Chondrocyte (in vitro differentiated cells): Measurements from ENCODE around the gene BBLN. TPM values are rescaled to one million over a fixed set of nuclear protein-coding genes. Genes with fewer than 3 reads are reported as not detected.

Source experiments
- DNase-seq: peaks from one replicate; pipeline ENCODE4 v3.0.0; 2021; ENCODE audit warnings: mixed read lengths, low spot score
- H3K27ac Mint-ChIP-seq: one replicate; pipeline ENCODE4 v1.8.0; 2021; ENCODE audit warnings: mild to moderate bottlenecking, moderate library complexity, mixed read lengths; ENCODE audit not compliant: unreplicated experiment
- H3K27me3 Mint-ChIP-seq: 2 replicates; pipeline ENCODE4 v1.8.0; 2021; ENCODE audit warnings: low read depth, mixed read lengths
- H3K36me3 Mint-ChIP-seq: 2 replicates; pipeline ENCODE4 v1.8.0; 2021; ENCODE audit warnings: low read depth, mixed read lengths
- H3K4me1 Mint-ChIP-seq: 2 replicates; pipeline ENCODE4 v1.8.0; 2021; ENCODE audit warnings: low read depth, mild to moderate bottlenecking, mixed read lengths
- H3K4me3 Mint-ChIP-seq: one replicate; pipeline ENCODE4 v1.8.0; 2021; ENCODE audit warnings: mild to moderate bottlenecking, moderate library complexity, mixed read lengths; ENCODE audit not compliant: unreplicated experiment
- H3K9me3 Mint-ChIP-seq: 2 replicates; pipeline ENCODE4 v1.8.0; 2021; ENCODE audit warnings: low read depth, mixed read lengths
- total RNA-seq: library from RNA; stranded (reverse); gene quantifications from 3 replicates; pipeline ENCODE4 v1.2.1, GENCODE V29; 2021
- TF ChIP-seq, protein P1 (sequence below): fragments of 200-600 bp; sonication (generic); IDR thresholded peaks from 2 replicates; pipeline ENCODE4 v1.5.0; 2021; ENCODE audit warnings: antibody characterized with exemption, mild to moderate bottlenecking, moderate library complexity

BBLN gene
- total RNA-seq, 1 donor from 2014 or later, result 78.8 TPM

DNA sequence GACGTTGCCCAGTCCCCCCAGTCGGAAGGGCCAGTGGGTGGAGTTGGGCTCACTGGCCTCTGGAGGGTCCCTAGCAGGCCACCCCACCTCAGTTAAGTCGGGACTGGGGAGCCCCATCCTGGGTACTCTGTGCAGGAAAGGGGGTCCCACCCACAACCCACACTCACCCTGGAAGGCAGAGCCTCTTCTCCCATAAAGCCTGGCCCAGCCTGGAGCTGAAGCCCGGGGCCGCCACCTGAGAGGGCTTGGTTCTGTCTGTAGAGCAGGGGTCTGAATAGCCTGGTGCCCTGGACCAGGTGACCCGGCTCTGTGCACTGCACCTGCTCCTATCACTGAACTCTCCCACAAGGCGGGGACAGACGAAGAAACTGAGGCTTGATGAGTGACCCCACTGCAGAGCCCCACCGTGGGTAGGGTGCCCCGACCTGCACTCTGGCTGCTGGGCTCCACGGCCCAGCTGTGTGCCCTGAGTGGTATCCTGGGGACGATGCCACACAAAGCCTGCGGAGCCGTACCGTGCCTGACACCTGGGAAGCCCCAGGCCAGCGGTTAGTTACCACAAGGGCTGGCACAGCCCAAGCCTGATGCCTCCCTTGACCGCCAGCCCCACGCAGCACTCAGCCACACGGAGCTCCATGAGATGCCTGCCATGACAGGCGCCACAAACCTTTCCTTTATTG, 39.9 kb upstream of the BBLN start:
- Mint-ChIP-seq H3K27me3 (no peaks in the 10 kb centered on the region), H3K4me1 (peaks cover 15% of the 10 kb centered on the region), H3K27ac (no peak overlapping the region), H3K4me3 (no peak overlapping the region), H3K36me3 (peaks cover 1% of the 10 kb centered on the region), H3K9me3 (no peaks in the 10 kb centered on the region)
- peak; percentile 82 for DNase-seq
- TF ChIP-seq, protein P1, sequence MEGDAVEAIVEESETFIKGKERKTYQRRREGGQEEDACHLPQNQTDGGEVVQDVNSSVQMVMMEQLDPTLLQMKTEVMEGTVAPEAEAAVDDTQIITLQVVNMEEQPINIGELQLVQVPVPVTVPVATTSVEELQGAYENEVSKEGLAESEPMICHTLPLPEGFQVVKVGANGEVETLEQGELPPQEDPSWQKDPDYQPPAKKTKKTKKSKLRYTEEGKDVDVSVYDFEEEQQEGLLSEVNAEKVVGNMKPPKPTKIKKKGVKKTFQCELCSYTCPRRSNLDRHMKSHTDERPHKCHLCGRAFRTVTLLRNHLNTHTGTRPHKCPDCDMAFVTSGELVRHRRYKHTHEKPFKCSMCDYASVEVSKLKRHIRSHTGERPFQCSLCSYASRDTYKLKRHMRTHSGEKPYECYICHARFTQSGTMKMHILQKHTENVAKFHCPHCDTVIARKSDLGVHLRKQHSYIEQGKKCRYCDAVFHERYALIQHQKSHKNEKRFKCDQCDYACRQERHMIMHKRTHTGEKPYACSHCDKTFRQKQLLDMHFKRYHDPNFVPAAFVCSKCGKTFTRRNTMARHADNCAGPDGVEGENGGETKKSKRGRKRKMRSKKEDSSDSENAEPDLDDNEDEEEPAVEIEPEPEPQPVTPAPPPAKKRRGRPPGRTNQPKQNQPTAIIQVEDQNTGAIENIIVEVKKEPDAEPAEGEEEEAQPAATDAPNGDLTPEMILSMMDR, result no peak

DNA sequence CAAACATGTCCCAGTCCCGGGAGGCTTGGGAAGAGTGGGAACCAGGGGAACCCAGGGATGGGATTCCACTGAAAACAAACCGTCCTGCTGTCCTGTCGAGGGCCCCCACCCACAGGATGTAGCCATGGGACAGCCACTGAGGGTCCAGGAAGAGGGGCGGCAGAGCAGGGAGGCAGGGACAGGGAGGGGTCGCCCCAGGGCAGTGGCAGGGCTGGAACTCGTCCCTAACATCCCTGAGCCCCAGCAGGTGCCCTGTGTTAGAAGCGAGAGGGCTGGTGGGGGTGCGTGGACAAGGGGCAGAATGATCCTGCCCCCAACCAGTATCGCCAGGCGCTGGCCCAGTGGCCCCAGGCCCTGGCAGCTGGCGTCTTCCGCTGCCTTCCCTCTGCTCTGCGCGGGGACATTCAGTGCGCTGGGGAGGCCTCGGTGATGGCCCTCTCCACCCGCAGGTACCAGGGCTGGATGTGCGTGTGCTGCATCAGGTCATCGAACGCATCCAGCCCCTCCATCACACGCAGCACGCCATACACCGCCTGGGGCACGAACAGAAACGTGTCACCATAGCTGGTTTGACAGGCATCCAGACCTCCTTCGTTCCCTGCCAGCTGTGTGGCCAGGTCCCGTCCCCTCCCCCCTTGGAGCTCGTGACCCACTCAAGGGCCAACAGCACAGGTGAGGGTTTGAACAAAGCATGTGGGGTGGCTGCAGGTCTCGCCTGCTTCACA, 39.2 kb upstream of the BBLN start:
- H3K27me3 Mint-ChIP-seq, result no peaks in the 10 kb centered on the region
- no peak overlapping the region for H3K4me3 Mint-ChIP-seq

DNA sequence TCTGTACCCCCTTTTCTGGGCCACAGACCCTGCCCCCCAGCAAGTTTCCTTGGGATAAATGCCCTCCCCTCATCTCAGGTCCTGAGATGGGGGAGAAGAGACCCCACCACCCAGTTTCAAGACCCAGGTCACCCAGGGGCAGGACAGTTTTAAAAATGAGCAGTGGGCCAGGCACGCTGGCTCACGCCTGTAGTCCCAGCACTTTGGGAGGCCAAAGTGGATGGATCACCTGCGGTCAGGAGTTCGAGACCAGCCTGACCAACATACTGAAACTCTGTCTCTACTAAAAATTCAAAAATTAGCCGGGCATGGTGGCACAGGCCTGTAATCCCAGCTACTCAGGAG, 38.6 kb upstream of the BBLN start:
- Mint-ChIP-seq H3K36me3 (peaks cover 1% of the 10 kb centered on the region), H3K4me1 (peaks cover 27% of the 10 kb centered on the region), H3K4me3 (no peak overlapping the region), H3K27me3 (no peaks in the 10 kb centered on the region), H3K27ac (no peak overlapping the region), H3K9me3 (no peaks in the 10 kb centered on the region)
- TF ChIP-seq, protein P1, result no peak
- DNase-seq, result no peak

More for the DNA sequence above, 39.2 kb upstream of the BBLN start:
- H3K36me3 Mint-ChIP-seq, result peaks cover 1% of the 10 kb centered on the region
- DNase-seq, result peak; percentile 80
- TF ChIP-seq, protein P1, result no peak
- H3K4me1 Mint-ChIP-seq, result peaks cover 22% of the 10 kb centered on the region
- H3K9me3 Mint-ChIP-seq, result no peaks in the 10 kb centered on the region
- no peak overlapping the region for H3K27ac Mint-ChIP-seq

DNA sequence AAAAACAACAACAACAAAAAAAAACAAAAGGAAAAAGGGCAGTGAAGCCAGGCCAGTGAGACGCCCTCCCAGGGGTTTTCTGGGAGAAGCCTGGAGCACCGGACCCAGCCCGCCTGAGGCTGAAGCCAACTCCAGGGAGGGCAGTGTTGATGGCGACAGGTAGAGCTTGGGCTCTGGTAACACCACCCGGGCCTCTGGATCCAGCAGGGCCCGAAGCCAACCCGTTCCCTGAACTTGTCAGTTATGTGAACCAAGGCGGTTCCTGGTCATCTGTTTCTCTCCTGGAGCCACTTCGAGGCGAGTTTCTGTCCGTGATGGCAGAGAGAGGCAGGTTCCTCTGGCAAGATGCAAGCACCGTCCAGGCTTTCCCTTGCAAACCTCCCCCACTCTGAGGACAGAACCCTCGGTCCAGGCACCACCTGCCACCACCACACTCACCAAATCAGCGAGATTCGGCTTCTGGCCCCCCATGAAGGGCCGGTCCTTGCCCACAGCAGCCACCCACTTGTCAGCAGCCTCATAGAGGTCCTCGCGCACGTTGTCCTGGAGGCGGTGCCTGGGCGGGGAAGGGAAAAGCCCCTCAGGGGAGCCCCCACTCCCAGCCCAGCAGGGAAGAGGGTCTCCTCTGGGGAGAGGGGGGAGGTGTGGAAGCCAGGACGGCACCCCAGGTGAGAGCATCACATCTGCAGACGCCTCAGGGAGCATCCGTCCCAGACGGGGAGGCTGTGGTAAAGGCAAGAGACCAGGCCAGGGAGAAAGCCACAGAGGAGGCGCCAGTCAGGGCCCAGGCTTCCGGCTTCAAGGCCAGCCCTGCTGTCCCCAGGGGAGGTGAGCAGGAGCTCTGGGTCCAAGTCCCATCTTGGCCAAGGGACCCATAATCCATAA, 37.9 kb upstream of the BBLN start:
- Mint-ChIP-seq H3K36me3 (peaks cover 1% of the 10 kb centered on the region), H3K4me1 (peaks cover 31% of the 10 kb centered on the region), H3K4me3 (no peak overlapping the region), H3K9me3 (no peaks in the 10 kb centered on the region), H3K27me3 (no peaks in the 10 kb centered on the region), H3K27ac (no peak overlapping the region)
- DNase-seq, result peak; percentile 81
- TF ChIP-seq, protein P1, result no peak

DNA sequence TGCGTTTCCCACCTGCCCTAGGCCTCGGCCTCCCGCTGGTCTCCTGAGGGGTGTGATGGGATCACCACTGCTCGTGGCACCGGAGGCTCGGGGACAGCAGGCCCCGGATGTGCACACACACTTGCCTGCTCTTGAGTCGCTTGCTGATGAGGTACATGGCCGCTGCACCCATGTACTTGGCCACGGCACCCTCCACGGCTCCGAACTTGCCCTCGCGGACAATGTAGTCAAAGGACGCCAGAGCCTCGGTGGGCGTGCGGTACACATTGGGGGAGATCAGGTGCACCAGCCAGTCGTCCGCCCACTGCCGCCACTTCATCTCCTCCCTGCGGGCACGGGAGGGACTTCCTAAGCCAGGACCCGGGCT, 37.3 kb upstream of the BBLN start:
- Mint-ChIP-seq H3K27me3 (no peaks in the 10 kb centered on the region), H3K9me3 (no peaks in the 10 kb centered on the region), H3K4me3 (no peak overlapping the region), H3K4me1 (peaks cover 28% of the 10 kb centered on the region), H3K27ac (no peak overlapping the region), H3K36me3 (peaks cover 1% of the 10 kb centered on the region)
- TF ChIP-seq, protein P1, result no peak
- no peak for DNase-seq
